Esophagus squamous epithelium (tissue), 5 donors: ENCODE data around the gene TRAF3. TPM values are rescaled to one million over a fixed set of nuclear protein-coding genes. Genes with fewer than 3 reads are reported as not detected.

ENCODE experiments used
- DNase-seq: peaks from one replicate; lab custom pipeline; 2025; lab: John Stamatoyannopoulos, UW
- H3K27ac ChIP-seq, 4 donors: fragments of 200-600 bp; sonication (generic); one replicate each; pipeline ENCODE4 v1.5.1; 2016 to 2019; ENCODE audit warnings: mild to moderate bottlenecking in 1 of 4
- H3K27me3 ChIP-seq, 4 donors: fragments of 200-600 bp; sonication (generic); 1 replicate in 3 of 4; 2 replicates in 1 of 4; pipeline versions ENCODE4 v1.5.1 to v1.6.0; 2017 to 2021; ENCODE audit warnings: antibody characterized with exemption in 1 of 4
- H3K36me3 ChIP-seq, 3 donors: fragments of 200-600 bp; sonication (generic); one replicate each; pipeline ENCODE4 v1.5.1; 2016 to 2019
- H3K4me1 ChIP-seq, 3 donors: fragments of 200-600 bp; sonication (generic); one replicate each; pipeline ENCODE4 v1.5.1; 2017 to 2019
- H3K4me3 ChIP-seq, 4 donors: fragments of 200-600 bp; sonication (generic); 1 replicate in 3 of 4; 2 replicates in 1 of 4; pipeline ENCODE4 v1.5.1; 2016 to 2019; ENCODE audit warnings: mild to moderate bottlenecking in 2 of 4, moderate library complexity in 1 of 4
- H3K9me3 ChIP-seq, 3 donors: fragments of 200-600 bp; sonication (generic); one replicate each; pipeline ENCODE4 v1.5.1; 2016 to 2019
- POLR2A ChIP-seq, 4 donors: fragments of 450-650 bp; IDR thresholded peaks; one replicate each; pipeline ENCODE4 v1.6.1; 2017; ENCODE audit warnings: antibody characterized with exemption in 4 of 4, mild to moderate bottlenecking in 4 of 4, moderate library complexity in 3 of 4
- WGBS, 2 donors: methylation state at CpG; one replicate each; pipeline ENCODE4 v1.1.5; 2018; 5-methylcytosine and 5-hydroxymethylcytosine counted together
- intact Hi-C: fragments of 100-400 bp; cut with DNase I; formaldehyde crosslinking; loops from one replicate; pipeline ENCODE4 v1.15.0; 2022
- total RNA-seq, 4 donors: library from RNA; depleted of rRNA; stranded (reverse); fragments of >200 nt; gene quantifications; one replicate each; pipeline ENCODE4 v1.1.0, GENCODE V29; 2016
- TF ChIP-seq, protein P1 (sequence below), 6 experiments: fragments of 450-650 bp in 4 of 6; fragments of 200-600 bp in 2 of 6; sonication (generic) in 2 of 6; IDR thresholded peaks; one replicate each; pipeline ENCODE4 v1.5.1; 2016 to 2019; ENCODE audit warnings: antibody characterized with exemption in 6 of 6, mild to moderate bottlenecking in 4 of 6, moderate library complexity in 4 of 6
- donor health status: DM: yes; HTN: yes; CAD: no.

TRAF3 gene
- total RNA-seq, 4 donors from 2014 or later, result 11.2 to 19.3 (median 13.2) TPM

DNA sequence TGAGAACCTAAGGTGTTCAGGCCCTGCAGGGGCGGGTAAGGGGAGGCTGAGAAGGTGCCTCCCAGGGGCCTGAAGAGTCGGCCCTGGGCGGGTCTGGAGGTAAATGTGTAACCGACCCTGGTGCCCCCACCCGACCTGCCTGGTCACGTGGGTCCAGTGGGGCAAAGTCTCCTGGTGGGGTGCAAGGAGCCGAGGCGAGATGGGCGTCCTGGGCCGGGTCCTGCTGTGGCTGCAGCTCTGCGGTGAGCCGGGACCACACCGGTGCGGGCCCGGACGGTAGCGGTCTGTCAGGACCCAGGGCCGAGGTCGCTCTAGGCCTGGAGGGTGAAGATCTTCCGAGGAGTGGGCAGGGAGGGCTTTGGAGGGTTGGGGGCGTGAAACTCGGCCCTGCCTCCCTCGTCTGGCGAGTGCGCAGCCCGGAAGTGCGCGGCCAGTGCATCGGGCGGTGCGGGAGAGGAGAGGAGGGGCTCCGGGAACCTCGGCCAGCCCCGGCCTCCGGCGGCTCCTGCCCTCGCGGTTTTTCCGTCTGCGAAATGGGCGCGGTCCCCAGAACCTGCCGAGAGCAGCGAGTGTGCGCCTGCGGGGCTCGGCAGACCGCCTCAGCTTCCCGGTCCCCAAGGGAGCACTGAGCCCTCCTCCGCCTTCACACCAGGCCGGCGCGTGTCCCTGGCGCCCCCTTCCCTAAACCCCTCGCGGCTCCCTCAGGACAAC is 145.4 kb downstream of the TRAF3 start, which contains the start of gene AMN:
TSS of gene AMN (plus strand) at position 174 of the 711 bp plus-strand sequence. CDS start at position 200, 26 bp downstream.
- no peak within 1 kb of the TSS for H3K27ac ChIP-seq
- H3K4me3 ChIP-seq, result peak within 1 kb of the TSS; percentile 11 to 53 (median 32)
- no peak for TF ChIP-seq POLR2A (IDR thresholded peaks at IDR 0.05)
- TF ChIP-seq, protein P1, sequence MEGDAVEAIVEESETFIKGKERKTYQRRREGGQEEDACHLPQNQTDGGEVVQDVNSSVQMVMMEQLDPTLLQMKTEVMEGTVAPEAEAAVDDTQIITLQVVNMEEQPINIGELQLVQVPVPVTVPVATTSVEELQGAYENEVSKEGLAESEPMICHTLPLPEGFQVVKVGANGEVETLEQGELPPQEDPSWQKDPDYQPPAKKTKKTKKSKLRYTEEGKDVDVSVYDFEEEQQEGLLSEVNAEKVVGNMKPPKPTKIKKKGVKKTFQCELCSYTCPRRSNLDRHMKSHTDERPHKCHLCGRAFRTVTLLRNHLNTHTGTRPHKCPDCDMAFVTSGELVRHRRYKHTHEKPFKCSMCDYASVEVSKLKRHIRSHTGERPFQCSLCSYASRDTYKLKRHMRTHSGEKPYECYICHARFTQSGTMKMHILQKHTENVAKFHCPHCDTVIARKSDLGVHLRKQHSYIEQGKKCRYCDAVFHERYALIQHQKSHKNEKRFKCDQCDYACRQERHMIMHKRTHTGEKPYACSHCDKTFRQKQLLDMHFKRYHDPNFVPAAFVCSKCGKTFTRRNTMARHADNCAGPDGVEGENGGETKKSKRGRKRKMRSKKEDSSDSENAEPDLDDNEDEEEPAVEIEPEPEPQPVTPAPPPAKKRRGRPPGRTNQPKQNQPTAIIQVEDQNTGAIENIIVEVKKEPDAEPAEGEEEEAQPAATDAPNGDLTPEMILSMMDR (IDR thresholded peaks at IDR 0.05), result no peak
- intact Hi-C loops, result loop anchor here (10.0 kb wide), 1 partner anchor 228 kb away; no protein-coding TSS in a partner anchor
- no peaks in the 10 kb centered on the region for H3K9me3 ChIP-seq
- no peak for DNase-seq
- WGBS, 2 donors, result 0% methylated on average over 7 of the region's 56 CpGs; no CpG with 5 or more reads in 1 of the 2 donors
- peaks cover 14 to 29% (median 14%) of the 10 kb centered on the region in 3 donors for H3K4me1 ChIP-seq
- peaks cover 0 to 55% (median 8%) of the 10 kb centered on the region in 4 donors for H3K27me3 ChIP-seq
- no peaks in the 10 kb centered on the region for H3K36me3 ChIP-seq

DNA sequence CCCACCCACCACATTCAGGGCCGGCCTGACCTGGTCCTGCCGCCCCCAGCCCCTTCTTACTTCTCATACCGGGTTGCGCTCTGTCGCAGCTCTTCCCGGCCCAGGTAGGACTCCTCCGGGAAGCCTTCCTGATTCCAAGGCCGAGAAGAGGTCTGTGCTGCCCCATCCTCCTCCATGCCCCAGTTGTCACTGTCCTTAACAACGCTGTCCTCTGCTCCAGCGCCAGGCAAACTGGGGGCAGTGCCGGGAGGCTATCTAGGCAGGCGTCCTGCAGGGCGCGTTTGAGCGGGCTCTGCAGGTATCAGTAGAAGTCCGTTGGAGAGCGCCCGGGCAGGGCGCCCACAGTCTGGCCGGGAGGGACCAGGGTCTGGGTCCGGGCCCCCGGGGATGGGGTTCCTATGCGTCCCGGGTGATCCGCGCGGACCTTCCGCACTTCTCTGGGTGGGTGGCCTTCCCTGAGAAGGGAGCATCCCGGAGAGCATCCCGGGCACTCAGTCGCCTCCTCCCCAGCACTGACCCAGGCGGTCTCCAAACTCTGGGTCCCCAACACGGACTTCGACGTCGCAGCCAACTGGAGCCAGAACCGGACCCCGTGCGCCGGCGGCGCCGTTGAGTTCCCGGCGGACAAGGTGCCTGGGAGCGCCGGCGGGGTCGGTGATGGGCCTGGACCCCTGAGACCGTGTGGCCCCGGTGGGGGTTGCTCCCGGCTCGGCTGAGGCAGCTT is 146.1 kb downstream of the TRAF3 start:
- Histone ChIP-seq H3K4me3 (peak overlapping the region; percentile 11 to 53 (median 32)), H3K4me1 (peaks cover 14 to 36% (median 22%) of the 10 kb centered on the region in 3 donors), H3K36me3 (no peaks in the 10 kb centered on the region), H3K27ac (no peak overlapping the region), H3K27me3 (peaks cover 0 to 62% (median 8%) of the 10 kb centered on the region in 4 donors), H3K9me3 (no peaks in the 10 kb centered on the region)
- TF ChIP-seq, protein P1 (IDR thresholded peaks at IDR 0.05), result no peak
- TF ChIP-seq POLR2A (IDR thresholded peaks at IDR 0.05), result no peak
- no peak for DNase-seq
- intact Hi-C loops, result loop anchor here (10.0 kb wide), 1 partner anchor 229 kb away; no protein-coding TSS in a partner anchor
- 9 to 16% methylated on average over 10 to 17 of the region's 53 CpGs for WGBS, 2 donors

DNA sequence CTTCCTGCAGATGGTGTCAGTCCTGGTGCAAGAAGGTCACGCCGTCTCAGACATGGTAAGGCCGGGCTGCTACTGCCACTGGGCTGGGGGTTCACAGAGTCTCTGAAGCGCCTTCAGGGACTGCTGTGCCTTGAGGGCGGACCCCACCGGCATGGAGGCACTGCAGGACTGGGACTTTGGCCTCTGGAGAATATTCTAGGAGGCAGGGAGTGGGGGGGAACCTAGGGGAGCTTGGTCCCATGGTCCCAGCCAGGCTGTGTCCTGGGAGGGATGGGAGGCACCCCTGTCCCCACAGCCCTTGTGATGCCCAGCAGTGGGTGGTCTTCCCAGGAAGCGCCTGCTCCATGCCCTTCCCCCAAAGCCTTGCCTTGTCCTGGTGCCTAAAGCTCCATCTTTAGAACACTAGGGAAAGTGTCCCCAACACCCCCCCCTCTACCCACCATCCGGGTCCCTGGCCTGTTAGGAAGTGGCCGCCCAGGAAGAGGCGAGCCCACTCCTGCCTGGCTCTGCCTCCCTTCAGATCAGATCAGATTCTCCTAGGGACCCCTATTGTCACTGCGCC is 146.8 kb downstream of the TRAF3 start:
- no peak overlapping the region for H3K27ac ChIP-seq
- no peak for TF ChIP-seq POLR2A (IDR thresholded peaks at IDR 0.05)
- TF ChIP-seq, protein P1 (IDR thresholded peaks at IDR 0.05), result no peak
- H3K4me1 ChIP-seq, result peaks cover 19 to 42% (median 28%) of the 10 kb centered on the region in 3 donors
- H3K9me3 ChIP-seq, result no peaks in the 10 kb centered on the region
- H3K36me3 ChIP-seq, result no peaks in the 10 kb centered on the region
- 42% methylated on average over 3 of the region's 11 CpGs; no CpG with 5 or more reads in 1 of the 2 donors for WGBS, 2 donors
- peaks cover 0 to 69% (median 9%) of the 10 kb centered on the region in 4 donors for H3K27me3 ChIP-seq
- intact Hi-C loops, result loop anchor here (10.0 kb wide), 1 partner anchor 229 kb away; no protein-coding TSS in a partner anchor
- H3K4me3 ChIP-seq, result no peak overlapping the region
- DNase-seq, result no peak

DNA sequence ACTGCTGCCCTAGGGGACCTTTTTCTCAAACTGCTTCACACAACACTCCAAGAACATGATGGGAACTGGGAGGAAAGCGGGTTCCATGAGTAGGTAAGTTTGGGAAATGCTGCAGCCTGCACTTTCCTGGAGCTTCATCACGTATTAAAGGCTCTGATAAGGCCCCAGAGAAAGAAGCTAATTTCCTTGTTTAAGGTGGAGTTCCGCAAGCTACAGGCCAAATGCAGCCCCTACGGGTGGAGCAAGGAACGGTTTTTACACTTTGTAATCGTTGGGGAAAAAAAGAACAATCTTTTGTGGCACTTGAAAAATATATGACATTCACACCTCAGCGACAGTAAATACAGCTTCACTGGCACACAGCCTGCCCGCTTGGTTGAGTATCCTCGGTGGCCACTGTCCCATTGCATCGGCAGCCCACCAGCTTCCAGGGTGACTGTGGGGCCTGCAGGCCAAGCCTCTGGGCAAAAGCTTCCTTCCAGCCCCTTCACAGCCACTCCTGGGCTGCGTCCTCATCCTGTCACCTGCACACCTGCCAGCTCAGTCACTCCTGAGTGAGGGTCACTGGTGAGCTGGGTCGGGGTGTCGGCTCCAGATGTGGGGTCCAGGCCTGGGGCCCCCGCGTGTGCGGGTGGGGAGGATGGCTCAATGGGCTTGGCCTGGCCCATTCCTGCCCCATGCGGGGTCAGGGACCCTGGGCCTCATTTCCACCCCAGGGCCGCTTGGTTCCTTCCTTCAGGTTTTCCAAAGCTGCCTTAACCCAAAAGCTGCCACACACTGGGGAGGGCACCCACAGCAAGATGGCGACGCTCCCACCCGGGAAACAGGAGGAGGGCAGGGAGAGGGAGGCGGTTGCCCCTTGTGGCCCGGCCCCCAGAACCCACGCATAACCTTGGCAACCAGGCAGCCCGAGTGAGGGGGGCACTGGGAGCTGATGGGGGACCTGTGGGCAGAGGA is 147.7 kb downstream of the TRAF3 start:
- H3K4me3 ChIP-seq, result no peak overlapping the region
- no peak overlapping the region for H3K27ac ChIP-seq
- WGBS, 2 donors, result 78 to 84% methylated on average over 9 to 13 of the region's 25 CpGs
- peaks cover 28 to 51% (median 37%) of the 10 kb centered on the region in 3 donors for H3K4me1 ChIP-seq
- peaks cover 0 to 78% (median 12%) of the 10 kb centered on the region in 4 donors for H3K27me3 ChIP-seq
- TF ChIP-seq POLR2A (IDR thresholded peaks at IDR 0.05), result no peak
- TF ChIP-seq, protein P1 (IDR thresholded peaks at IDR 0.05), result no peak
- no peaks in the 10 kb centered on the region for H3K9me3 ChIP-seq
- intact Hi-C loops, result loop anchor here (10.0 kb wide), 1 partner anchor 230 kb away; no protein-coding TSS in a partner anchor
- no peak for DNase-seq
- H3K36me3 ChIP-seq, result no peaks in the 10 kb centered on the region
